GM12891 (cell line): Measurements from ENCODE around the gene ABCA2.

Experiments used
- POLR2A ChIP-seq: IDR thresholded peaks from 2 replicates; pipeline ENCODE4 v1.6.1; 2011; ENCODE audit warnings: low read depth, low read length, control low read depth
- POLR2AphosphoS5 ChIP-seq: IDR thresholded peaks from 2 replicates; pipeline ENCODE4 v1.6.1; 2011; ENCODE audit warnings: low read depth, low read length, control low read depth
- SPI1 ChIP-seq: IDR thresholded peaks from 2 replicates; pipeline ENCODE4 v1.6.1; 2011; ENCODE audit warnings: low read depth, low read length, control low read depth
- TAF1 ChIP-seq: IDR thresholded peaks from 2 replicates; pipeline ENCODE4 v1.6.1; 2011; ENCODE audit warnings: low read depth, low read length, control low read depth

- TF ChIP-seq POLR2AphosphoS5 (no peak), POLR2A (no peak), TAF1 (no peak), SPI1 (no peak)
Observed at GRCh38 chr9:137068539-137069507, 40.8 kb upstream of the ABCA2 start.
